ENCODE results near the gene IMP3.

IMP3 gene

DNA sequence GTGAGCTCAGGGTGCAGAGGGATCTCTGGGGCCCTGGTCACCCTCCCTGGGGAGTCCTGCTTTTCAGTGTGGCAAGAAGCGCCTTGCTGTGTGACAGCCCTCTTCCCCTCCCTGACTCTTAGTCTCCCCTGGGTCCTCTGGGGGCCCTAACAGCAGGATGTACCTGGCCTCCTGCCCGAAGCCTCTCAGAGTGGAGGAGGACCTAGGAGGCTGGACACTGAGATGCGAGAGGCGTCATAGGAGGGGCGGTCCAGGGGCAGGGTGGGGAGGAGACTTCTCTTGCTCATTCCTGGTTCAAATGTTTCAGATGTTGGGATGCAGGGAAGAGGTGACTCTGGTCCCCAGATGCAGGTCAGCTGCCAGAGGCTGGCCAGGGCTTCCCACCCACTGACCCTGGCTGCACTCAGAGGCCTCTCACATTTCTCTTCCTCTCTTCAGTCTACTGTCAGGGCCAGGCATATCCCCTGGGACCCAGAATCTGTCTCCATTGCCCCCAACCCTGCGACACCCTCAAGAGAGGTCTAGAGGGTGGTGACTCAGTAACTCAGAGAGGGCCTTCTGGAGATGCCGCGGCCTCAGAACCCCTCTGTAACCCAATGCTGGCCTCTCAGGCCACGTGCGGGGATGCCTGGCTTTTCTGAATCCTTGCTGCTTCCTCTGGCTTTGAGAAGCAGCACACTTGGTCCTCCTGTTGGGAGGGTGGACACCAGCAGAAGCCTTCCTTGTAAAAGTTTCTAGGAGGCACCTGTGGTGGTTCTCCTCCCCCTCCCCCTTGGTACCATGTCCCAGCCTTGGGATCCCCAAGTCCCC lies 33.6 kb upstream of the IMP3 start:
- no peak for DNase-seq (ENCODE audit: low read depth in 3 of 3, low spot score in 1 of 3)

DNA sequence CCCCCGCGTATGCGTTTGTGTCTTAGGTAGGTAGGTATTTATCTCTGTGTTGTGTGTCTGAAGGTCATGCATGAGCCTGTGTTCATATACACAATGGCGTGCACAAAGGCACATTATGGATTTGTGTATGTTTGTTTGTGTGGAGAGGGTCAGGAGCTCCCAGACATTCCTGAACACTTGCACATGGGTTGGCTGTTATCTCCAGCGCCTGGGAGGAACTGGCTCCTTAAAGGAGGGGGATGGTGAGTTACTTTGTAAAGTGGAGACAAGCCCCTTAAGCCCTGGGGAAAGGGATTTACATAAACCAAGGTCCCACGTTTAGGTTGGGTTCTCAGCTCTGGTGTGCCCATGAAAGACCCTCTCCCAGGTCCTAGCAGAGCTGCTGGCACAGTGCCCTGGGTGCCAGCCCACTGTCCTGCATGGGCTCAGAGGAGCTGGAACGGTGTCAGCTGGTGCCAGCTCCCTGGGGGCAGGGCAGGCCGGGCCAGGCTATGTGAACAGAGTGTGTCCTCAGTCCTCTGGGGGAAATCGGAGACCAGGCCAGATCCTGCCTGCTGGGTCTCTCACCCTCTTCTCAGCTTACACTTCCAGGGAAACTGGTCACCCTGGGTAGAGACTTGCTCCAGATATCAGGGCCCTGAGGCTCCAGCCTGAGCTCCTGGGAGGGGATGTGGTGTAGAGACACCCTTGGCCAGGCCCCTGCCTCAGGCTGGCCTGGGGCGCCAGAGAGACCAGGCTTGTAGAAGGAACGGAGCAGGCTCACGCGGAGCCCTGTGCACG lies 32.8 kb upstream of the IMP3 start:
- no peak for DNase-seq (ENCODE audit: low read depth in 3 of 3, low spot score in 1 of 3)

- no peak for DNase-seq (ENCODE audit: low read depth in 3 of 3, low spot score in 1 of 3)
These were observed 31.9 kb upstream of the IMP3 start for GRCh38 chr15:75671730-75672602.

- no peak for DNase-seq (ENCODE audit: low read depth in 3 of 3, low spot score in 1 of 3)
These were observed 29.8 kb upstream of the IMP3 start for GRCh38 chr15:75669879-75670212.

GRCh38 chr15:75669191-75669878 lies 29.3 kb upstream of the IMP3 start:
- DNase-seq (ENCODE audit: low read depth in 3 of 3, low spot score in 1 of 3) = no peak

- DNase-seq (ENCODE audit: low read depth in 3 of 3, low spot score in 1 of 3) = no peak
These were observed 26.9 kb upstream of the IMP3 start for GRCh38 chr15:75666823-75667501.

- DNase-seq (ENCODE audit: low read depth in 3 of 3, low spot score in 1 of 3) = no peak
These were observed 24.0 kb upstream of the IMP3 start for GRCh38 chr15:75663931-75664421.

GRCh38 chr15:75662823-75663519 lies 22.9 kb upstream of the IMP3 start:
- no peak for DNase-seq (ENCODE audit: low read depth in 3 of 3, low spot score in 1 of 3)

DNA sequence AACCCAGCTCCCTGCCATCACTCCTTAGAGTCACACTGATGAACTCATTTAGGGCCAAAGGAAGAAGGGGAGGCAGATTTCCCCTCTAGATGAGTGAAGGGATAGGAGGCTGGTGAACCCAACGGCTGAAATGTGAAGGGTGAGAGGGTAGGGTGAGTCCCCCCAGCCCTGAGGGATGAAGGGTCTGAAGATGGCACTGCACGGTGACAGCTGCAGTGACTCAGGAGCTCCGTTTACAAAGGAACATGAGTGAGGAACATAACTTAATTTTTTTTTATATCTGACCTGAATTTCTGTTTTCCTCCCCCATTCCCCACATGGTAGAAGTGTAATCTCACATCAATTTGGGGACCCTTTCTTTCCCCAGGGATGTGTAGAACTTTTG lies 21.7 kb upstream of the IMP3 start:
- no peak for DNase-seq (ENCODE audit: low read depth in 3 of 3, low spot score in 1 of 3)

DNA sequence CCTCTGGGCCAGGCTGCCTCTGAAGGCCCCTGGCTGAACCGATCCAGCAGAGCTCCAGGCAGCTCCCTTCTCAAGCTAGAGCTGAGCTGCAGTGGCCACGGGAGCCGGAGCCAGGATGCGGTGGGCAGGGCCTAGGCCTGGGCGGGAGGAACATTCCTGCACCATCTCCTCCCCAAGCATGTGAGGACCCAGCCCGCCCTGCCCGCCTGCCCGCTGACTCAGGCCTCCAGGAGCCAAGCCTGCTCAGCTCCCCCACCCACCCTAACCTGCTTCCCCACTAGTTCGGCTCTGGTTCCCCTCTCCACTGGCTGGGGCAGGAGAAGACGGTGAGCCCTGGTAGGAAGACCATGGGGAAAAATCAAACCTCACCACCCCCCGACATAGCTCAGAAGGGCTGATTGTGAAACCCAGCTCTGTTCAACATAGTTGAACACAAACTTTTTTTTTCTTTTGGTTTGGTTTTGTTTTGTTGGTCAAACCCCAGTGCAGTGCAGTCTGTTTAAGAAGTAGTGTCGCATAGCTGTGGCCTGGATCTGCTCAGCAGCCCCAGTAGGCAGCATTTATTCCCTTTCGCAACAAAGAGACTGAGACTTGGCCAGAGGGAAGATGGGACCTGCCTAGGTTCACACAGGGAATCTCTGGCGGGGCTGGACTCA lies 21.2 kb upstream of the IMP3 start:
- no peak for DNase-seq (ENCODE audit: low read depth in 3 of 3, low spot score in 1 of 3)

- no peak for DNase-seq (ENCODE audit: low read depth in 3 of 3, low spot score in 1 of 3)
These were observed 20.1 kb upstream of the IMP3 start for GRCh38 chr15:75659928-75660645.

- DNase-seq (ENCODE audit: low read depth in 3 of 3, low spot score in 1 of 3) = no peak
These were observed 19.2 kb upstream of the IMP3 start for GRCh38 chr15:75659141-75659771.

DNA sequence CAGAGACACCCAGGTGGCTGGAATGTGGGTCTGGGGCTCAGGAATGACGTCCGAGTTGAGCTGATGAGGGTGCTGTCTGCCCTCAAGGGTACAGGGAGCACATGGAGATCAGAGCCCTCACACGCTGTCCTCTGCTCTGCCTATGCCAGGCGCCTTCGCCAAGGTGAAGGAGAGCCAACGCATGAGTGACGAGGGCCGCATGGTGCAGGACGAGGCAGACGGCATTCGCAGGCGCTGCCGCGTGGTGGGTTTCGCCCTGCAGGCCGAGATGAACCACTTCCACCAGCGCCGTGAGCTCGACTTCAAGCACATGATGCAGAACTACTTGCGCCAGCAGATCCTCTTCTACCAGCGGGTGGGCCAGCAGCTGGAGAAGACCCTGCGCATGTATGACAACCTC lies 16.8 kb upstream of the IMP3 start:
- no peak for DNase-seq (ENCODE audit: low read depth in 3 of 3, low spot score in 1 of 3)

GRCh38 chr15:75656331-75656730 lies 16.3 kb upstream of the IMP3 start:
- DNase-seq (ENCODE audit: low read depth in 3 of 3, low spot score in 1 of 3) = no peak

GRCh38 chr15:75655931-75656330 lies 15.9 kb upstream of the IMP3 start:
- no peak for DNase-seq (ENCODE audit: low read depth in 3 of 3, low spot score in 1 of 3)

GRCh38 chr15:75654201-75654907 lies 14.3 kb upstream of the IMP3 start:
- no peak for DNase-seq (ENCODE audit: low read depth in 3 of 3, low spot score in 1 of 3)

DNA sequence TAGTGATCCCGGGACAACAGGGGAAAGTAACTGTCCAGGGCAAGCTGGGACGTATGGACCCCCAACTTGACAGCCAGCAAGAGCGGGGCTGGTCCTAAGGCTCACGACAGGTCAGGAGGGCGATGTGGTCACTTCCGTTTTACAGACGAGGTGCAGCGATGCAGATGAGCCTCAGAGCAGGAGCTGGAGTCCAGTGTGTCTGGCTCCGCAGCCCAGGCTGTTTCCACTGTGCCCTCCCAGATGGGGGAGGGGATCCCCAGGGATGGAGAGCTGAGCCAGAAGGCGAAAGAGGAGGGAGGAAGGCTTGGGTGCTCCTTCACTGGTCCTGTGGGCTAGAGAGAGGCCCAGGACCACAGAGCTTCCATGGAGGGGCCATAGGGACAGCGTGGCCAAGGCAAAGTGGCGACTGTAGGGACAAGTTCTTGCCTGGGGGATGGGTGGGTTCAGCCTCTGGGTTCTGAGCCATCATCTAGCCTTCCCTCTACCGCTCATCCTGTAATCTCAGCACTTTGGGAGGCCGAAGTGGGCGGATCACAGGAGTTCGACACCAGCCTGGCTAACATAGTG lies 13.4 kb upstream of the IMP3 start:
- no peak for DNase-seq (ENCODE audit: low read depth in 3 of 3, low spot score in 1 of 3)
